NT2/D1 (cell line): ENCODE measurements around the gene LYSMD2.

Experiments used
- YY1 ChIP-seq: IDR thresholded peaks from 2 replicates; pipeline ENCODE4 v1.6.1; 2011; ENCODE audit not compliant: insufficient read length, insufficient read depth
- ZNF274 ChIP-seq: IDR thresholded peaks from 2 replicates; pipeline ENCODE4 v1.6.1; 2011; ENCODE audit warnings: mild to moderate bottlenecking, low read depth, low read length

- TF ChIP-seq ZNF274 (no peak), YY1 (no peak)
Measured at GRCh38 chr15:51736751-51737521, 519 bp downstream of the LYSMD2 start.
